K562 (cell line): Measurements from ENCODE around the gene MTHFR.
"Not testable (repeated sequence)": the region's sequence is repeated elsewhere in the genome, so short reads cannot be mapped to it uniquely, and the experiment has no call there.

Experiments used
- BRF2 ChIP-seq: IDR thresholded peaks from 3 replicates; pipeline ENCODE4 v1.6.1; 2011; ENCODE audit warnings: borderline replicate concordance, mild to moderate bottlenecking; ENCODE audit not compliant: insufficient read length, insufficient read depth
- HNRNPUL1 ChIP-seq: fragments of 200-400 bp; formaldehyde crosslinking; IDR thresholded peaks from 2 replicates; pipeline ENCODE4 v1.6.1; 2017; ENCODE audit warnings: low read length
- POLR2A ChIP-seq: fragments of 450-650 bp; conservative IDR thresholded peaks from 2 replicates; pipeline ENCODE4 v1.6.1; 2016
- POLR2AphosphoS5 ChIP-seq: IDR thresholded peaks from 2 replicates; pipeline ENCODE4 v1.6.1; 2011; ENCODE audit warnings: mild to moderate bottlenecking, low read depth, low read length, moderate library complexity; ENCODE audit not compliant: control insufficient read depth, insufficient read depth
- RAD21 ChIP-seq, 2 experiments: fragments of 250-450 bp in 1 of 2; fragments of 450-650 bp in 1 of 2; sonication (Bioruptor Pico) in 1 of 2; formaldehyde crosslinking in 1 of 2; IDR thresholded peaks in 1 of 2; conservative IDR thresholded peaks in 1 of 2; 2 replicates each; pipeline versions ENCODE4 v1.4.0 to v1.8.0; 2020 to 2022; ENCODE audit warnings: mild to moderate bottlenecking in 2 of 2, moderate library complexity in 1 of 2
- ZBTB26 ChIP-seq: fragments of 450-650 bp; formaldehyde crosslinking; IDR thresholded peaks from 2 replicates; pipeline ENCODE4 v1.4.0; 2022; ENCODE audit warnings: missing genetic modification characterization
- ZNF232 ChIP-seq: sonication (generic); formaldehyde crosslinking; IDR thresholded peaks from 2 replicates; pipeline ENCODE4 v1.8.0; 2022; ENCODE audit warnings: mild to moderate bottlenecking, missing genetic modification reagents
- TF ChIP-seq, protein P1 (sequence below): fragments of 200-400 bp; formaldehyde crosslinking; IDR thresholded peaks from 2 replicates; pipeline ENCODE4 v1.6.1; 2017; ENCODE audit warnings: mild to moderate bottlenecking, low read depth, low read length, moderate library complexity
- TF ChIP-seq, protein P2 (sequence below): conservative IDR thresholded peaks from 2 replicates; pipeline ENCODE4 v1.6.1; 2011; ENCODE audit warnings: low read depth, mild to moderate bottlenecking, low read length; ENCODE audit not compliant: control insufficient read depth
- TF ChIP-seq, protein P3 (sequence below), 3 experiments: IDR thresholded peaks in 2 of 3; conservative IDR thresholded peaks in 1 of 3; 2 replicates each; pipeline ENCODE4 v1.5.1; 2011 to 2012; ENCODE audit warnings: low read length in 3 of 3, mild to moderate bottlenecking in 3 of 3, control low read depth in 2 of 3, improper control_type of control experiment in 1 of 3, inconsistent platforms in 1 of 3, low read depth in 1 of 3, mixed read lengths in 1 of 3, moderate library complexity in 1 of 3; ENCODE audit not compliant: insufficient read depth in 2 of 3
- TF ChIP-seq, protein P4 (sequence below): fragments of 250-450 bp; sonication (Bioruptor Pico); IDR thresholded peaks from 2 replicates; pipeline ENCODE4 v1.5.0; 2021; ENCODE audit warnings: mild to moderate bottlenecking, borderline replicate concordance

- TF ChIP-seq RAD21 (CRISPR knock-in tag; conservative IDR thresholded peaks at IDR 0.05 in 1 of 2, IDR thresholded peaks at IDR 0.05 in 1 of 2): peak in 1 of 2 experiments; percentile 1; a peak in 1 of 4 replicates
- TF ChIP-seq POLR2A; BRF2; ZNF232 (CRISPR knock-in tag); POLR2AphosphoS5; ZBTB26 (CRISPR knock-in tag); HNRNPUL1: not testable (repeated sequence)
- TF ChIP-seq, protein P1, sequence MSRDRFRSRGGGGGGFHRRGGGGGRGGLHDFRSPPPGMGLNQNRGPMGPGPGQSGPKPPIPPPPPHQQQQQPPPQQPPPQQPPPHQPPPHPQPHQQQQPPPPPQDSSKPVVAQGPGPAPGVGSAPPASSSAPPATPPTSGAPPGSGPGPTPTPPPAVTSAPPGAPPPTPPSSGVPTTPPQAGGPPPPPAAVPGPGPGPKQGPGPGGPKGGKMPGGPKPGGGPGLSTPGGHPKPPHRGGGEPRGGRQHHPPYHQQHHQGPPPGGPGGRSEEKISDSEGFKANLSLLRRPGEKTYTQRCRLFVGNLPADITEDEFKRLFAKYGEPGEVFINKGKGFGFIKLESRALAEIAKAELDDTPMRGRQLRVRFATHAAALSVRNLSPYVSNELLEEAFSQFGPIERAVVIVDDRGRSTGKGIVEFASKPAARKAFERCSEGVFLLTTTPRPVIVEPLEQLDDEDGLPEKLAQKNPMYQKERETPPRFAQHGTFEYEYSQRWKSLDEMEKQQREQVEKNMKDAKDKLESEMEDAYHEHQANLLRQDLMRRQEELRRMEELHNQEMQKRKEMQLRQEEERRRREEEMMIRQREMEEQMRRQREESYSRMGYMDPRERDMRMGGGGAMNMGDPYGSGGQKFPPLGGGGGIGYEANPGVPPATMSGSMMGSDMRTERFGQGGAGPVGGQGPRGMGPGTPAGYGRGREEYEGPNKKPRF: not testable (repeated sequence)
- TF ChIP-seq, protein P2, sequence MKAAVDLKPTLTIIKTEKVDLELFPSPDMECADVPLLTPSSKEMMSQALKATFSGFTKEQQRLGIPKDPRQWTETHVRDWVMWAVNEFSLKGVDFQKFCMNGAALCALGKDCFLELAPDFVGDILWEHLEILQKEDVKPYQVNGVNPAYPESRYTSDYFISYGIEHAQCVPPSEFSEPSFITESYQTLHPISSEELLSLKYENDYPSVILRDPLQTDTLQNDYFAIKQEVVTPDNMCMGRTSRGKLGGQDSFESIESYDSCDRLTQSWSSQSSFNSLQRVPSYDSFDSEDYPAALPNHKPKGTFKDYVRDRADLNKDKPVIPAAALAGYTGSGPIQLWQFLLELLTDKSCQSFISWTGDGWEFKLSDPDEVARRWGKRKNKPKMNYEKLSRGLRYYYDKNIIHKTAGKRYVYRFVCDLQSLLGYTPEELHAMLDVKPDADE: not testable (repeated sequence)
- TF ChIP-seq, protein P3, sequence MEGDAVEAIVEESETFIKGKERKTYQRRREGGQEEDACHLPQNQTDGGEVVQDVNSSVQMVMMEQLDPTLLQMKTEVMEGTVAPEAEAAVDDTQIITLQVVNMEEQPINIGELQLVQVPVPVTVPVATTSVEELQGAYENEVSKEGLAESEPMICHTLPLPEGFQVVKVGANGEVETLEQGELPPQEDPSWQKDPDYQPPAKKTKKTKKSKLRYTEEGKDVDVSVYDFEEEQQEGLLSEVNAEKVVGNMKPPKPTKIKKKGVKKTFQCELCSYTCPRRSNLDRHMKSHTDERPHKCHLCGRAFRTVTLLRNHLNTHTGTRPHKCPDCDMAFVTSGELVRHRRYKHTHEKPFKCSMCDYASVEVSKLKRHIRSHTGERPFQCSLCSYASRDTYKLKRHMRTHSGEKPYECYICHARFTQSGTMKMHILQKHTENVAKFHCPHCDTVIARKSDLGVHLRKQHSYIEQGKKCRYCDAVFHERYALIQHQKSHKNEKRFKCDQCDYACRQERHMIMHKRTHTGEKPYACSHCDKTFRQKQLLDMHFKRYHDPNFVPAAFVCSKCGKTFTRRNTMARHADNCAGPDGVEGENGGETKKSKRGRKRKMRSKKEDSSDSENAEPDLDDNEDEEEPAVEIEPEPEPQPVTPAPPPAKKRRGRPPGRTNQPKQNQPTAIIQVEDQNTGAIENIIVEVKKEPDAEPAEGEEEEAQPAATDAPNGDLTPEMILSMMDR (IDR thresholded peaks at IDR 0.05 in 2 of 3, conservative IDR thresholded peaks at IDR 0.05 in 1 of 3; ENCODE audit: insufficient read depth in 2 of 3, low read depth in 1 of 3, low read length in 3 of 3): not testable (repeated sequence)
- TF ChIP-seq, protein P4, sequence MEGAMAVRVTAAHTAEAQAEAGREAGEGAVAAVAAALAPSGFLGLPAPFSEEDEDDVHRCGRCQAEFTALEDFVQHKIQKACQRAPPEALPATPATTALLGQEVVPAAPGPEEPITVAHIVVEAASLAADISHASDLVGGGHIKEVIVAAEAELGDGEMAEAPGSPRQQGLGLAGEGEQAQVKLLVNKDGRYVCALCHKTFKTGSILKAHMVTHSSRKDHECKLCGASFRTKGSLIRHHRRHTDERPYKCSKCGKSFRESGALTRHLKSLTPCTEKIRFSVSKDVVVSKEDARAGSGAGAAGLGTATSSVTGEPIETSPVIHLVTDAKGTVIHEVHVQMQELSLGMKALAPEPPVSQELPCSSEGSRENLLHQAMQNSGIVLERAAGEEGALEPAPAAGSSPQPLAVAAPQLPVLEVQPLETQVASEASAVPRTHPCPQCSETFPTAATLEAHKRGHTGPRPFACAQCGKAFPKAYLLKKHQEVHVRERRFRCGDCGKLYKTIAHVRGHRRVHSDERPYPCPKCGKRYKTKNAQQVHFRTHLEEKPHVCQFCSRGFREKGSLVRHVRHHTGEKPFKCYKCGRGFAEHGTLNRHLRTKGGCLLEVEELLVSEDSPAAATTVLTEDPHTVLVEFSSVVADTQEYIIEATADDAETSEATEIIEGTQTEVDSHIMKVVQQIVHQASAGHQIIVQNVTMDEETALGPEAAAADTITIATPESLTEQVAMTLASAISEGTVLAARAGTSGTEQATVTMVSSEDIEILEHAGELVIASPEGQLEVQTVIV (CRISPR knock-in tag): not testable (repeated sequence)
These were observed 1.7 kb downstream of the MTHFR start for GRCh38 chr1:11803924-11804665.
